ENCODE results near the gene SMG6. TPM values are rescaled to one million over a fixed set of nuclear protein-coding genes. Genes with fewer than 3 reads are reported as not detected.

The SMG6 gene
- total and polyA plus RNA-seq, 2 donors (not counting 1 experiment from before 2014, with no cell fraction given) = 10.6 to 35.5 TPM

GRCh38 chr17:2336215-2336851 lies 32.7 kb upstream of the SMG6 start, which contains the start of gene TSR1:
Gene TSR1 (minus strand): TSS chr17:2336457. CDS start chr17:2336427, 30 bp downstream.
- Mint-ChIP-seq H3K4me1 (peaks cover 24% of the 10 kb centered on the region), H3K27me3 (no peaks in the 10 kb centered on the region), H3K4me3 (peak within 1 kb of the TSS; percentile 100), H3K27ac (peak within 1 kb of the TSS; percentile 95), H3K9me3 (ENCODE audit: insufficient read depth) (no peaks in the 10 kb centered on the region)
- Histone ChIP-seq H3K9ac (ENCODE audit: low read length) (peak within 1 kb of the TSS; percentile 69), H2AFZ (ENCODE audit: insufficient read depth, low read depth, low read length, poor library complexity, severe bottlenecking) (peak within 1 kb of the TSS; percentile 77), H3K79me2 (ENCODE audit: control insufficient read depth, insufficient read depth, low read length) (peaks cover 34% of the 10 kb centered on the region), H3K27ac (ENCODE audit: low read length in 2 of 2) (peak within 1 kb of the TSS in 1 of 2 donors; percentile 64), H3K4me2 (replicated peaks; ENCODE audit: low read depth, low read length, poor library complexity, severe bottlenecking) (peak within 1 kb of the TSS; percentile 98), H3K4me1 (ENCODE audit: control insufficient read depth in 2 of 2, insufficient read depth in 2 of 2, low read length in 2 of 2) (peaks cover 9 to 25% of the 10 kb centered on the region in 2 donors), H3K9me3 (ENCODE audit: control extremely low read depth in 1 of 3, control insufficient read depth in 2 of 3, insufficient read depth in 1 of 3, low read length in 2 of 3) (no peaks in the 10 kb centered on the region), H3K4me3 (ENCODE audit: control extremely low read depth in 1 of 5, extremely low read depth in 1 of 5, insufficient read depth in 1 of 5, low read depth in 2 of 5, low read length in 4 of 5) (peak within 1 kb of the TSS; percentile 77 to 87 (median 82)), H3K36me3 (replicated peaks in 1 of 2; ENCODE audit: control extremely low read depth in 1 of 2, control insufficient read depth in 1 of 2, extremely low read depth in 1 of 2, insufficient read depth in 2 of 2, low read length in 1 of 2) (peaks cover 0 to 36% of the 10 kb centered on the region in 2 experiments), H4K20me1 (ENCODE audit: control insufficient read depth, insufficient read depth, low read length, poor library complexity, severe bottlenecking) (no peaks in the 10 kb centered on the region), H3K27me3 (replicated peaks in 1 of 4; ENCODE audit: control extremely low read depth in 1 of 4, control insufficient read depth in 3 of 4, insufficient read depth in 4 of 4, low read length in 3 of 4) (no peaks in the 10 kb centered on the region)
- intact Hi-C loops (cut with micrococcal nuclease) = loop anchor here (1.0 to 5.0 kb wide), 5 partner anchors 33 to 376 kb away; partner anchors contain the start of genes CLUH, SMG6 and SRR
- peak; percentile 81 for ATAC-seq (ENCODE audit: low read depth)
- CTCF ChIA-PET = interaction anchor here (0.9 to 3.7 kb wide), 8 partner anchors 16 to 91 kb away, joined by 3 to 21 read pairs (median 4); no protein-coding TSS in a partner anchor
- WGBS (ENCODE audit: insufficient coverage) = 0% methylated on average over 48 of the region's 48 CpGs
- peak; percentile 90 for DNase-seq
- TF ChIP-seq CTCF (IDR thresholded peaks at IDR 0.05) (no peak), EZH2 (IDR thresholded peaks at IDR 0.05; ENCODE audit: borderline replicate concordance, insufficient read depth, low read depth, low read length, poor library complexity, severe bottlenecking) (no peak)
- POLR2A ChIA-PET = interaction anchor here (0.5 to 1.6 kb wide), 6 partner anchors 16 to 500 kb away, joined by 3 to 14 read pairs (median 3); no protein-coding TSS in a partner anchor

All from B cell (primary cell).